Subcutaneous adipose tissue (tissue), 4 donors: ENCODE data around the gene NR1D1. TPM values are rescaled to one million over a fixed set of nuclear protein-coding genes. Genes with fewer than 3 reads are reported as not detected.

ENCODE experiments used
- CTCF ChIP-seq: fragments of 450-650 bp; IDR thresholded peaks from one replicate; pipeline ENCODE4 v1.5.1; 2016; ENCODE audit warnings: low read depth, mild to moderate bottlenecking, control low read depth, antibody characterized with exemption, moderate library complexity
- total RNA-seq, 4 donors: library from RNA; depleted of rRNA; stranded (reverse); fragments of >200 nt; gene quantifications; one replicate each; pipeline ENCODE4 v1.1.0, GENCODE V29; 2016

NR1D1 gene
- total RNA-seq, 4 donors from 2014 or later: 4.2 to 16.0 (median 12.7) TPM

GRCh38 chr17:40097087-40097486 is 3.3 kb downstream of the NR1D1 start:
- TF ChIP-seq CTCF: no peak

- no peak for TF ChIP-seq CTCF
Measured at GRCh38 chr17:40095944-40096791, 4.2 kb downstream of the NR1D1 start.

GRCh38 chr17:40095351-40095943 is 4.9 kb downstream of the NR1D1 start:
- no peak for TF ChIP-seq CTCF

GRCh38 chr17:40094874-40095273 is 5.5 kb downstream of the NR1D1 start:
- no peak for TF ChIP-seq CTCF

- no peak for TF ChIP-seq CTCF
Measured at GRCh38 chr17:40093580-40094201, 6.7 kb downstream of the NR1D1 start.

GRCh38 chr17:40093005-40093579 is 7.3 kb downstream of the NR1D1 start:
- no peak for TF ChIP-seq CTCF

GRCh38 chr17:40092581-40092980 is 7.8 kb downstream of the NR1D1 start:
- TF ChIP-seq CTCF: no peak
